ENCODE data around the gene KCNK10. TPM values are rescaled to one million over a fixed set of nuclear protein-coding genes. Genes with fewer than 3 reads are reported as not detected.

The KCNK10 gene
- total RNA-seq, 1 experiment from 2014 or later, result 0.96 TPM

DNA sequence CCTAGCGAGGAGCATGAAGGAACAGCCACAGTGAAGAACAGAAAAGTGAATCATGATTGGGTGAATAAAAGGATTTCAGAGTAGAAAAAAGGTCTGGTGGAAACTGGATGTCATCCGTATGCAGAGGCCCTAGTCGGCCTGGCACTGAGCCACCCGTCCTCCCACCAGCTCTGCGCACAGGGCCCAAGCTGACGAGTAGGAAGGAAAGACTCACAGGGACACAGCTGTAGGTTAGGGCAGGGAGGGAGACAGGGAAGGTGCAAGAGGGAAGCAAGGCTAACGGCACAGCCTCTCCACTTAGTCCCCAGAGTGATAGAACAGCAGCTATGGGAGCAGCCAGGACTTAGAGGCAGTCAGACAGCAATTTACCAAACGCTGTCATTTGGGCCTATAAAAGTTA lies 112.6 kb downstream of the KCNK10 start:
- Mint-ChIP-seq H3K4me3 (no peak overlapping the region), H3K27ac (no peak overlapping the region), H3K36me3 (no peaks in the 10 kb centered on the region), H3K27me3 (ENCODE audit: low read depth) (no peaks in the 10 kb centered on the region), H3K4me1 (no peaks in the 10 kb centered on the region), H3K9me3 (no peaks in the 10 kb centered on the region)
- ATAC-seq (no peak), DNase-seq (ENCODE audit: low spot score) (no peak)
- TF ChIP-seq, protein P1, sequence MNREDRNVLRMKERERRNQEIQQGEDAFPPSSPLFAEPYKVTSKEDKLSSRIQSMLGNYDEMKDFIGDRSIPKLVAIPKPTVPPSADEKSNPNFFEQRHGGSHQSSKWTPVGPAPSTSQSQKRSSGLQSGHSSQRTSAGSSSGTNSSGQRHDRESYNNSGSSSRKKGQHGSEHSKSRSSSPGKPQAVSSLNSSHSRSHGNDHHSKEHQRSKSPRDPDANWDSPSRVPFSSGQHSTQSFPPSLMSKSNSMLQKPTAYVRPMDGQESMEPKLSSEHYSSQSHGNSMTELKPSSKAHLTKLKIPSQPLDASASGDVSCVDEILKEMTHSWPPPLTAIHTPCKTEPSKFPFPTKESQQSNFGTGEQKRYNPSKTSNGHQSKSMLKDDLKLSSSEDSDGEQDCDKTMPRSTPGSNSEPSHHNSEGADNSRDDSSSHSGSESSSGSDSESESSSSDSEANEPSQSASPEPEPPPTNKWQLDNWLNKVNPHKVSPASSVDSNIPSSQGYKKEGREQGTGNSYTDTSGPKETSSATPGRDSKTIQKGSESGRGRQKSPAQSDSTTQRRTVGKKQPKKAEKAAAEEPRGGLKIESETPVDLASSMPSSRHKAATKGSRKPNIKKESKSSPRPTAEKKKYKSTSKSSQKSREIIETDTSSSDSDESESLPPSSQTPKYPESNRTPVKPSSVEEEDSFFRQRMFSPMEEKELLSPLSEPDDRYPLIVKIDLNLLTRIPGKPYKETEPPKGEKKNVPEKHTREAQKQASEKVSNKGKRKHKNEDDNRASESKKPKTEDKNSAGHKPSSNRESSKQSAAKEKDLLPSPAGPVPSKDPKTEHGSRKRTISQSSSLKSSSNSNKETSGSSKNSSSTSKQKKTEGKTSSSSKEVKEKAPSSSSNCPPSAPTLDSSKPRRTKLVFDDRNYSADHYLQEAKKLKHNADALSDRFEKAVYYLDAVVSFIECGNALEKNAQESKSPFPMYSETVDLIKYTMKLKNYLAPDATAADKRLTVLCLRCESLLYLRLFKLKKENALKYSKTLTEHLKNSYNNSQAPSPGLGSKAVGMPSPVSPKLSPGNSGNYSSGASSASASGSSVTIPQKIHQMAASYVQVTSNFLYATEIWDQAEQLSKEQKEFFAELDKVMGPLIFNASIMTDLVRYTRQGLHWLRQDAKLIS (CRISPR knock-in tag; IDR thresholded peaks at IDR 0.05; ENCODE audit: borderline replicate concordance), result no peak
- TF ChIP-seq ZNF263 (CRISPR knock-in tag; IDR thresholded peaks at IDR 0.05; ENCODE audit: low read depth), result no peak
- TF ChIP-seq MYBL2 (CRISPR knock-in tag; IDR thresholded peaks at IDR 0.05), result no peak
- no peak for TF ChIP-seq RORB (CRISPR knock-in tag; IDR thresholded peaks at IDR 0.05)
- TF ChIP-seq SMAD4 (CRISPR knock-in tag; IDR thresholded peaks at IDR 0.05), result no peak
- TF ChIP-seq, protein P2, sequence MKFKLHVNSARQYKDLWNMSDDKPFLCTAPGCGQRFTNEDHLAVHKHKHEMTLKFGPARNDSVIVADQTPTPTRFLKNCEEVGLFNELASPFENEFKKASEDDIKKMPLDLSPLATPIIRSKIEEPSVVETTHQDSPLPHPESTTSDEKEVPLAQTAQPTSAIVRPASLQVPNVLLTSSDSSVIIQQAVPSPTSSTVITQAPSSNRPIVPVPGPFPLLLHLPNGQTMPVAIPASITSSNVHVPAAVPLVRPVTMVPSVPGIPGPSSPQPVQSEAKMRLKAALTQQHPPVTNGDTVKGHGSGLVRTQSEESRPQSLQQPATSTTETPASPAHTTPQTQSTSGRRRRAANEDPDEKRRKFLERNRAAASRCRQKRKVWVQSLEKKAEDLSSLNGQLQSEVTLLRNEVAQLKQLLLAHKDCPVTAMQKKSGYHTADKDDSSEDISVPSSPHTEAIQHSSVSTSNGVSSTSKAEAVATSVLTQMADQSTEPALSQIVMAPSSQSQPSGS (CRISPR knock-in tag; IDR thresholded peaks at IDR 0.05; ENCODE audit: borderline replicate concordance, low read depth), result no peak
- TF ChIP-seq, protein P3, sequence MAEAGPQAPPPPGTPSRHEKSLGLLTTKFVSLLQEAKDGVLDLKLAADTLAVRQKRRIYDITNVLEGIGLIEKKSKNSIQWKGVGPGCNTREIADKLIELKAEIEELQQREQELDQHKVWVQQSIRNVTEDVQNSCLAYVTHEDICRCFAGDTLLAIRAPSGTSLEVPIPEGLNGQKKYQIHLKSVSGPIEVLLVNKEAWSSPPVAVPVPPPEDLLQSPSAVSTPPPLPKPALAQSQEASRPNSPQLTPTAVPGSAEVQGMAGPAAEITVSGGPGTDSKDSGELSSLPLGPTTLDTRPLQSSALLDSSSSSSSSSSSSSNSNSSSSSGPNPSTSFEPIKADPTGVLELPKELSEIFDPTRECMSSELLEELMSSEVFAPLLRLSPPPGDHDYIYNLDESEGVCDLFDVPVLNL (CRISPR knock-in tag; IDR thresholded peaks at IDR 0.05; ENCODE audit: borderline replicate concordance, low read depth), result no peak
- no peak for TF ChIP-seq ELF4 (CRISPR knock-in tag; IDR thresholded peaks at IDR 0.05; ENCODE audit: low read depth)
- TF ChIP-seq ATF1 (CRISPR knock-in tag; IDR thresholded peaks at IDR 0.05), result no peak
- TF ChIP-seq, protein P4, sequence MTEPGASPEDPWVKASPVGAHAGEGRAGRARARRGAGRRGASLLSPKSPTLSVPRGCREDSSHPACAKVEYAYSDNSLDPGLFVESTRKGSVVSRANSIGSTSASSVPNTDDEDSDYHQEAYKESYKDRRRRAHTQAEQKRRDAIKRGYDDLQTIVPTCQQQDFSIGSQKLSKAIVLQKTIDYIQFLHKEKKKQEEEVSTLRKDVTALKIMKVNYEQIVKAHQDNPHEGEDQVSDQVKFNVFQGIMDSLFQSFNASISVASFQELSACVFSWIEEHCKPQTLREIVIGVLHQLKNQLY (CRISPR knock-in tag; IDR thresholded peaks at IDR 0.05), result no peak
- TF ChIP-seq, protein P5, sequence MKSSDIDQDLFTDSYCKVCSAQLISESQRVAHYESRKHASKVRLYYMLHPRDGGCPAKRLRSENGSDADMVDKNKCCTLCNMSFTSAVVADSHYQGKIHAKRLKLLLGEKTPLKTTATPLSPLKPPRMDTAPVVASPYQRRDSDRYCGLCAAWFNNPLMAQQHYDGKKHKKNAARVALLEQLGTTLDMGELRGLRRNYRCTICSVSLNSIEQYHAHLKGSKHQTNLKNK (CRISPR knock-in tag; IDR thresholded peaks at IDR 0.05), result no peak
- no peak for TF ChIP-seq FOXP1 (CRISPR knock-in tag; IDR thresholded peaks at IDR 0.05; ENCODE audit: borderline replicate concordance)
- TF ChIP-seq, protein P6, sequence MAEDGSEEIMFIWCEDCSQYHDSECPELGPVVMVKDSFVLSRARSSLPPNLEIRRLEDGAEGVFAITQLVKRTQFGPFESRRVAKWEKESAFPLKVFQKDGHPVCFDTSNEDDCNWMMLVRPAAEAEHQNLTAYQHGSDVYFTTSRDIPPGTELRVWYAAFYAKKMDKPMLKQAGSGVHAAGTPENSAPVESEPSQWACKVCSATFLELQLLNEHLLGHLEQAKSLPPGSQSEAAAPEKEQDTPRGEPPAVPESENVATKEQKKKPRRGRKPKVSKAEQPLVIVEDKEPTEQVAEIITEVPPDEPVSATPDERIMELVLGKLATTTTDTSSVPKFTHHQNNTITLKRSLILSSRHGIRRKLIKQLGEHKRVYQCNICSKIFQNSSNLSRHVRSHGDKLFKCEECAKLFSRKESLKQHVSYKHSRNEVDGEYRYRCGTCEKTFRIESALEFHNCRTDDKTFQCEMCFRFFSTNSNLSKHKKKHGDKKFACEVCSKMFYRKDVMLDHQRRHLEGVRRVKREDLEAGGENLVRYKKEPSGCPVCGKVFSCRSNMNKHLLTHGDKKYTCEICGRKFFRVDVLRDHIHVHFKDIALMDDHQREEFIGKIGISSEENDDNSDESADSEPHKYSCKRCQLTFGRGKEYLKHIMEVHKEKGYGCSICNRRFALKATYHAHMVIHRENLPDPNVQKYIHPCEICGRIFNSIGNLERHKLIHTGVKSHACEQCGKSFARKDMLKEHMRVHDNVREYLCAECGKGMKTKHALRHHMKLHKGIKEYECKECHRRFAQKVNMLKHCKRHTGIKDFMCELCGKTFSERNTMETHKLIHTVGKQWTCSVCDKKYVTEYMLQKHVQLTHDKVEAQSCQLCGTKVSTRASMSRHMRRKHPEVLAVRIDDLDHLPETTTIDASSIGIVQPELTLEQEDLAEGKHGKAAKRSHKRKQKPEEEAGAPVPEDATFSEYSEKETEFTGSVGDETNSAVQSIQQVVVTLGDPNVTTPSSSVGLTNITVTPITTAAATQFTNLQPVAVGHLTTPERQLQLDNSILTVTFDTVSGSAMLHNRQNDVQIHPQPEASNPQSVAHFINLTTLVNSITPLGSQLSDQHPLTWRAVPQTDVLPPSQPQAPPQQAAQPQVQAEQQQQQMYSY (CRISPR knock-in tag; IDR thresholded peaks at IDR 0.05), result no peak
- TF ChIP-seq, protein P7, sequence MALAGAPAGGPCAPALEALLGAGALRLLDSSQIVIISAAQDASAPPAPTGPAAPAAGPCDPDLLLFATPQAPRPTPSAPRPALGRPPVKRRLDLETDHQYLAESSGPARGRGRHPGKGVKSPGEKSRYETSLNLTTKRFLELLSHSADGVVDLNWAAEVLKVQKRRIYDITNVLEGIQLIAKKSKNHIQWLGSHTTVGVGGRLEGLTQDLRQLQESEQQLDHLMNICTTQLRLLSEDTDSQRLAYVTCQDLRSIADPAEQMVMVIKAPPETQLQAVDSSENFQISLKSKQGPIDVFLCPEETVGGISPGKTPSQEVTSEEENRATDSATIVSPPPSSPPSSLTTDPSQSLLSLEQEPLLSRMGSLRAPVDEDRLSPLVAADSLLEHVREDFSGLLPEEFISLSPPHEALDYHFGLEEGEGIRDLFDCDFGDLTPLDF (CRISPR knock-in tag; IDR thresholded peaks at IDR 0.05), result no peak
- ChIA-PET CTCF (interaction anchor here (0.7 kb wide), 1 partner anchor 16 kb away, joined by 3 read pairs; no protein-coding TSS in a partner anchor), POLR2A (no interaction called here)
